Hepatocyte (in vitro differentiated cells): Measurements from ENCODE around the gene DDX17. TPM values are rescaled to one million over a fixed set of nuclear protein-coding genes. Genes with fewer than 3 reads are reported as not detected.

Experiments used
- DNase-seq: peaks from one replicate; pipeline ENCODE4 v3.0.0-alpha.2; 2016; ENCODE audit warnings: low spot score
- H2AFZ ChIP-seq: fragments of 200-600 bp; sonication (generic); 2 replicates; pipeline ENCODE4 v1.6.0; 2016; ENCODE audit warnings: antibody characterized with exemption, mild to moderate bottlenecking
- H3K27ac ChIP-seq: fragments of 200-600 bp; sonication (generic); 2 replicates; pipeline ENCODE4 v1.5.1; 2016; ENCODE audit warnings: mild to moderate bottlenecking
- H3K27me3 ChIP-seq: fragments of 200-600 bp; sonication (generic); 2 replicates; pipeline ENCODE4 v1.6.1; 2016
- H3K36me3 ChIP-seq: fragments of 200-600 bp; sonication (generic); replicated peaks from 2 replicates; pipeline ENCODE4 v1.5.1; 2016; ENCODE audit warnings: low read depth; ENCODE audit not compliant: insufficient read depth
- H3K4me1 ChIP-seq: fragments of 200-600 bp; sonication (generic); 2 replicates; pipeline ENCODE4 v1.5.1; 2016; ENCODE audit warnings: mild to moderate bottlenecking, moderate library complexity; ENCODE audit not compliant: insufficient read depth
- H3K4me2 ChIP-seq: fragments of 200-600 bp; sonication (generic); 2 replicates; pipeline ENCODE4 v1.6.0; 2016
- H3K4me3 ChIP-seq: fragments of 200-600 bp; sonication (generic); 2 replicates; pipeline ENCODE4 v1.5.1; 2016; ENCODE audit warnings: mild to moderate bottlenecking
- H3K79me2 ChIP-seq: fragments of 200-600 bp; sonication (generic); 2 replicates; pipeline ENCODE4 v1.6.0; 2017; ENCODE audit warnings: mild to moderate bottlenecking
- H3K9me2 ChIP-seq: fragments of 200-600 bp; sonication (generic); replicated peaks from 2 replicates; pipeline ENCODE4 v1.6.0; 2017; ENCODE audit warnings: mild to moderate bottlenecking; ENCODE audit not compliant: insufficient read depth
- H3K9me3 ChIP-seq: fragments of 200-600 bp; sonication (generic); 2 replicates; pipeline ENCODE4 v1.5.1; 2016; ENCODE audit warnings: low read depth, mild to moderate bottlenecking
- H4K20me1 ChIP-seq: fragments of 200-600 bp; sonication (generic); 2 replicates; pipeline ENCODE4 v1.6.0; 2016; ENCODE audit warnings: mild to moderate bottlenecking; ENCODE audit not compliant: insufficient read depth, poor library complexity, severe bottlenecking
- CTCF ChIP-seq: fragments of 200-600 bp; sonication (generic); IDR thresholded peaks from 2 replicates; pipeline ENCODE4 v1.5.1; 2016; ENCODE audit warnings: antibody characterized with exemption, mild to moderate bottlenecking; ENCODE audit not compliant: poor library complexity
- EZH2 ChIP-seq: fragments of 200-600 bp; sonication (generic); IDR thresholded peaks from 2 replicates; pipeline ENCODE4 v1.6.1; 2016; ENCODE audit warnings: antibody characterized with exemption, mild to moderate bottlenecking, borderline replicate concordance
- EZH2phosphoT487 ChIP-seq: fragments of 200-600 bp; sonication (generic); IDR thresholded peaks from one replicate; pipeline ENCODE4 v1.6.1; 2018; ENCODE audit warnings: antibody characterized with exemption, mild to moderate bottlenecking, low read depth, moderate library complexity; ENCODE audit not compliant: unreplicated experiment, severe bottlenecking
- WGBS: methylation state at CpG from one replicate; pipeline ENCODE4 v1.1.6; 2016; ENCODE audit warnings: low lambda C conversion rate; ENCODE audit errors: missing lambda C conversion rate; 5-methylcytosine and 5-hydroxymethylcytosine counted together
- polyA plus RNA-seq: library from polyadenylated mRNA; unstranded; fragments of >200 nt; fragmentation: Nextera tagmentation; extraction: Ambion mirVana; gene quantifications from 2 replicates; pipeline ENCODE4 v1.2.1, GENCODE V29; 2016
- total RNA-seq: library from RNA; depleted of rRNA; stranded (reverse); fragments of >200 nt; gene quantifications from 2 replicates; pipeline ENCODE4 v1.2.3, GENCODE V29; 2014

DDX17 gene
- total and polyA plus RNA-seq, 2 experiments from 2014 or later, result 42.3 to 432 TPM

DNA sequence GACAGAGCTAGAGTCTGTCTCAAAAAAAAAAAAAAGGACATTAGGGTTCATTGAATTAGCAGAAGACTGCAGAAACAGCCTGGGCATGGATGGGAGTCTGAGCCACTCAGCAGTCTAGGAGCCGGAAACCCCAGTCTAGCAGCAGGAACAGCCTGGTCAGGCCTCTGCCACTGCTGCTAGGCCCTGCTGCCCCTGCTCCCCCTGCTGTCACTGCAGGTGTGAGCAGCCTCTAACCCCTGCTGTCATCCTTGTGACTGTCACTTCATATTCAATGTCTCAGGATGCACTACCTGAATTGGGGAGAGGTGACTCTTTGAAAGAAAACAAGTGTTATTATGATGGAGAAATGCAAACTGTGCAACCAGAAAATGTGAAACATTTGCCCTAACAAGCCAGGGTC is 7.0 kb upstream of the DDX17 start:
- Histone ChIP-seq H3K36me3 (no peaks in the 10 kb centered on the region), H3K4me3 (no peak overlapping the region), H3K9me3 (no peaks in the 10 kb centered on the region), H3K27me3 (no peaks in the 10 kb centered on the region), H4K20me1 (no peaks in the 10 kb centered on the region), H3K79me2 (no peaks in the 10 kb centered on the region), H3K9me2 (no peaks in the 10 kb centered on the region), H3K4me2 (no peak overlapping the region), H3K27ac (no peak overlapping the region), H2AFZ (no peak overlapping the region), H3K4me1 (no peaks in the 10 kb centered on the region)
- DNase-seq, result peak; percentile 36
- TF ChIP-seq EZH2 (no peak), CTCF (peak; percentile 14)
- WGBS, result 73% methylated on average over 1 of the region's 1 CpG

DNA sequence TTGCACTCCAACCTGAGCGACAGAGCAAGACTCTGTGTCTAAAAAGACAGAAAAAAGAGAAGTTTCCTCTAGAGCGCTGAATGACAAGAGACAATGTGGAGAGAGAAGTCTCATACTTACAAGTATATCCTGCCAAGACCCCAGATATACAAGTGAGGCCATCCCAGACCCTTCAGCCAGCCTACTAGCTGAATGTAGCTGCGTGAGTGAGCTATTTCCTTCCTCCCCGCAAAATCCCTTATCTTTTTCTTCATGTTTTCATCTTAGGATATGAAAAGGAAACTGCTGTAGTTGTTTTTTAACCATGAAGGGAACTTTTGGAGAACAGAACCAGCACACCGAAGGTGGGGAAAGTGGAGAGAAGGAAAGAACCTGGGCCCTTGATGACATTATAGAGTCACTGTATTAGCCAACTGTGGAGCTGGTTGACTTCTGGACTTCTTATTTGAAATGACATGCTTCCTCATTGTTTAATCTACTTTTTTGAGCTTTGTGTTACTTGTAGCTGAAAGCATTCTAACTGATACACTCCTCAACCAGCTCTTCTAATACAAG is 4.4 kb upstream of the DDX17 start:
- DNase-seq, result no peak
- Histone ChIP-seq H3K4me3 (no peak overlapping the region), H3K27ac (no peak overlapping the region)

DNA sequence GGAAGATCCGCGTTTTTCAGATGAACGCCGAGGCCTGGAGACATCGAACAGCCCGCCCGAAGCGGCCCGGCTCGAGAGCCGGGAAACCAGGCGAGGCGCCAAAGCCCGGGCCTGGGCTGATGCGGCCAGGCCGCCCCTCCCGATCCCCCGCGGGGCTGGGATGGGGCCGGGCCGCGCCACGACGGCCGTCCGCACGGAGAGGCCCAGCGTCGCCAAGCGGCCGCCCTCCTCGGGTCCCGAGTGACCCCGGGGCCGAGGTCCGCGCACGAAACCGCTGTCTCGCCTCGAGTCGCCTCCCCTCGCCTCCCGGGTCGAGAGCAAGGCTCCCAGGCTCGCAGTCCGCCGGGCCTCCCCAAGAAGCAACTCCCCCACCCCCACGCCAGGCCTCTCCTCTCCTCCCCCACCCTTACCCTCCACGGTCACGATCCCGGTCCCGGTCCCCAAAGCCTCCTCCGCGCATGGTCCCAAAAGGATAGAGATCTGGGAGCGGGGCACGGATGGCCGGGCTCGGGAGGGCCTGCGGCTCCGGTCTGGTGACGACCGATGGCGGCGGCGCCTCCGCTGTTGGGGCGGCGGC is 482 bp downstream of the DDX17 start:
- WGBS, result under 1% methylated on average over 37 of the region's 69 CpGs
- no peaks in the 10 kb centered on the region for H3K27me3 ChIP-seq
- no peaks in the 10 kb centered on the region for H3K9me2 ChIP-seq
- H3K4me3 ChIP-seq, result peak overlapping the region; percentile 52
- H2AFZ ChIP-seq, result peak overlapping the region; percentile 47
- no peaks in the 10 kb centered on the region for H3K36me3 ChIP-seq
- H3K27ac ChIP-seq, result peak overlapping the region; percentile 99
- peaks cover 10% of the 10 kb centered on the region for H3K4me1 ChIP-seq
- no peaks in the 10 kb centered on the region for H3K9me3 ChIP-seq
- H3K4me2 ChIP-seq, result peak overlapping the region; percentile 85
- TF ChIP-seq CTCF, result no peak
- TF ChIP-seq EZH2phosphoT487, result no peak
- no peak for TF ChIP-seq EZH2
- H3K79me2 ChIP-seq, result peaks cover 57% of the 10 kb centered on the region
- peaks cover 45% of the 10 kb centered on the region for H4K20me1 ChIP-seq
- peak; percentile 85 for DNase-seq

More for the DNA sequence above, 4.4 kb upstream of the DDX17 start:
- Histone ChIP-seq H3K27me3 (no peaks in the 10 kb centered on the region), H3K36me3 (no peaks in the 10 kb centered on the region), H4K20me1 (no peaks in the 10 kb centered on the region), H3K9me2 (no peaks in the 10 kb centered on the region), H3K79me2 (peaks cover 9% of the 10 kb centered on the region), H3K4me2 (no peak overlapping the region), H3K4me1 (peaks cover 5% of the 10 kb centered on the region), H2AFZ (no peak overlapping the region), H3K9me3 (no peaks in the 10 kb centered on the region)
- WGBS, result 90% methylated on average over 5 of the region's 5 CpGs
- TF ChIP-seq EZH2phosphoT487, result no peak
- TF ChIP-seq CTCF, result no peak
- no peak for TF ChIP-seq EZH2
